Omental fat pad (tissue), 4 donors: Measurements from ENCODE around the gene LPCAT2. TPM values are rescaled to one million over a fixed set of nuclear protein-coding genes. Genes with fewer than 3 reads are reported as not detected.

Experiments
- ATAC-seq: fragments of 150-250 bp; one replicate; pipeline ENCODE4 v1.9.1; 2016; ENCODE audit warnings: mild to moderate bottlenecking, moderate library complexity; ENCODE audit not compliant: low FRiP score
- DNase-seq: peaks from one replicate; pipeline ENCODE4 v3.0.0-alpha.2; 2019; ENCODE audit warnings: low spot score
- CTCF ChIP-seq, 3 donors: fragments of 450-650 bp; IDR thresholded peaks; one replicate each; pipeline ENCODE4 v1.5.1; 2016 to 2017; ENCODE audit warnings: antibody characterized with exemption in 3 of 3, mild to moderate bottlenecking in 3 of 3, moderate library complexity in 2 of 3
- total RNA-seq, 4 donors: library from RNA; depleted of rRNA; stranded (reverse); fragments of >200 nt; gene quantifications; one replicate each; pipeline ENCODE4 v1.1.0, GENCODE V29; 2016

LPCAT2 gene
- total RNA-seq, 4 donors from 2014 or later = 9.6 to 20.5 (median 15.9) TPM

GRCh38 chr16:55630774-55631173, 121.9 kb downstream of the LPCAT2 start:
- TF ChIP-seq CTCF (IDR thresholded peaks at IDR 0.05) = no peak
- ATAC-seq (no peak), DNase-seq (no peak)

- no peak for ATAC-seq
Measured at GRCh38 chr16:55632259-55632658, 123.4 kb downstream of the LPCAT2 start.

GRCh38 chr16:55634193-55634592, 125.3 kb downstream of the LPCAT2 start:
- ATAC-seq = no peak
- no peak for TF ChIP-seq CTCF (IDR thresholded peaks at IDR 0.05)
- DNase-seq = no peak

More at GRCh38 chr16:55632259-55632658, 123.4 kb downstream of the LPCAT2 start:
- no peak for DNase-seq
- TF ChIP-seq CTCF (IDR thresholded peaks at IDR 0.05) = no peak

Other genes with a start within 250 kb of the LPCAT2 start
- gene IRX6, start 184.9 kb upstream of the LPCAT2 start, total RNA-seq = 10 to 100 TPM in 2 of 4 donors, 1 to 10 TPM in 2; 1.1 to 34.0 (median 10.4) TPM
- 100 to 1,000 TPM; 217 to 549 (median 381) TPM for gene MMP2, start 29.9 kb upstream of the LPCAT2 start, total RNA-seq
- under 1 TPM in 2 of 4 donors, not detected in 2; 0.75 to 0.95 TPM for gene CAPNS2, start 57.6 kb downstream of the LPCAT2 start, total RNA-seq
- gene SLC6A2, start 146.9 kb downstream of the LPCAT2 start, total RNA-seq = under 1 TPM in 2 of 4 donors, not detected in 2; 0.47 to 0.48 TPM